Endothelial cell (in vitro differentiated cells): ENCODE results near the gene TXNDC15. TPM values are rescaled to one million over a fixed set of nuclear protein-coding genes. Genes with fewer than 3 reads are reported as not detected.

Experiments
- DNase-seq: peaks from one replicate; pipeline ENCODE4 v3.0.0; 2021; ENCODE audit warnings: low spot score
- H3K27ac Mint-ChIP-seq: one replicate; pipeline ENCODE4 v1.8.0; 2021; ENCODE audit warnings: mixed read lengths, inconsistent platforms; ENCODE audit not compliant: unreplicated experiment
- H3K27me3 Mint-ChIP-seq: one replicate; pipeline ENCODE4 v1.8.0; 2021; ENCODE audit warnings: mild to moderate bottlenecking, moderate library complexity, mixed read lengths, inconsistent platforms; ENCODE audit not compliant: unreplicated experiment
- H3K36me3 Mint-ChIP-seq: one replicate; pipeline ENCODE4 v1.8.0; 2021; ENCODE audit warnings: mild to moderate bottlenecking, low read depth, mixed read lengths, inconsistent platforms; ENCODE audit not compliant: unreplicated experiment
- H3K4me1 Mint-ChIP-seq: one replicate; pipeline ENCODE4 v1.8.0; 2021; ENCODE audit warnings: mild to moderate bottlenecking, mixed read lengths, inconsistent platforms; ENCODE audit not compliant: unreplicated experiment
- H3K4me3 Mint-ChIP-seq: one replicate; pipeline ENCODE4 v1.8.0; 2021; ENCODE audit warnings: mild to moderate bottlenecking, mixed read lengths, inconsistent platforms; ENCODE audit not compliant: unreplicated experiment
- H3K9me3 Mint-ChIP-seq: one replicate; pipeline ENCODE4 v1.8.0; 2021; ENCODE audit warnings: mixed read lengths, inconsistent platforms; ENCODE audit not compliant: unreplicated experiment
- long read RNA-seq: library from polyadenylated mRNA; unstranded; transcript quantifications from one replicate; pipeline ENCODE4 v2.0.0, GENCODE V29; 2020; ENCODE audit not compliant: unreplicated experiment
- total RNA-seq: library from RNA; stranded (reverse); fragmentation: NEBNext Ultra II Directional; extraction: Animal tissue kit (Norgen Biotek cat#: 25700); gene quantifications from one replicate; pipeline ENCODE4 v1.2.1, GENCODE V29; 2021; ENCODE audit not compliant: unreplicated experiment
- TF ChIP-seq, protein P1 (sequence below): fragments of 200-600 bp; sonication (generic); IDR thresholded peaks from one replicate; pipeline ENCODE4 v1.5.0; 2021; ENCODE audit warnings: antibody characterized with exemption; ENCODE audit not compliant: unreplicated experiment

The TXNDC15 gene, protein sequence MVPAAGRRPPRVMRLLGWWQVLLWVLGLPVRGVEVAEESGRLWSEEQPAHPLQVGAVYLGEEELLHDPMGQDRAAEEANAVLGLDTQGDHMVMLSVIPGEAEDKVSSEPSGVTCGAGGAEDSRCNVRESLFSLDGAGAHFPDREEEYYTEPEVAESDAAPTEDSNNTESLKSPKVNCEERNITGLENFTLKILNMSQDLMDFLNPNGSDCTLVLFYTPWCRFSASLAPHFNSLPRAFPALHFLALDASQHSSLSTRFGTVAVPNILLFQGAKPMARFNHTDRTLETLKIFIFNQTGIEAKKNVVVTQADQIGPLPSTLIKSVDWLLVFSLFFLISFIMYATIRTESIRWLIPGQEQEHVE
- total RNA-seq, result 40.5 TPM
- long read RNA-seq, transcript TXNDC15-201 (5 exons, 3,548 nt), result major isoform, 13 of 18 reads
- long read RNA-seq, partial matches to known transcripts, result 0 of 18 reads
- long read RNA-seq, other reads (novel, unspliced or antisense), result 5 of 18 reads

DNA sequence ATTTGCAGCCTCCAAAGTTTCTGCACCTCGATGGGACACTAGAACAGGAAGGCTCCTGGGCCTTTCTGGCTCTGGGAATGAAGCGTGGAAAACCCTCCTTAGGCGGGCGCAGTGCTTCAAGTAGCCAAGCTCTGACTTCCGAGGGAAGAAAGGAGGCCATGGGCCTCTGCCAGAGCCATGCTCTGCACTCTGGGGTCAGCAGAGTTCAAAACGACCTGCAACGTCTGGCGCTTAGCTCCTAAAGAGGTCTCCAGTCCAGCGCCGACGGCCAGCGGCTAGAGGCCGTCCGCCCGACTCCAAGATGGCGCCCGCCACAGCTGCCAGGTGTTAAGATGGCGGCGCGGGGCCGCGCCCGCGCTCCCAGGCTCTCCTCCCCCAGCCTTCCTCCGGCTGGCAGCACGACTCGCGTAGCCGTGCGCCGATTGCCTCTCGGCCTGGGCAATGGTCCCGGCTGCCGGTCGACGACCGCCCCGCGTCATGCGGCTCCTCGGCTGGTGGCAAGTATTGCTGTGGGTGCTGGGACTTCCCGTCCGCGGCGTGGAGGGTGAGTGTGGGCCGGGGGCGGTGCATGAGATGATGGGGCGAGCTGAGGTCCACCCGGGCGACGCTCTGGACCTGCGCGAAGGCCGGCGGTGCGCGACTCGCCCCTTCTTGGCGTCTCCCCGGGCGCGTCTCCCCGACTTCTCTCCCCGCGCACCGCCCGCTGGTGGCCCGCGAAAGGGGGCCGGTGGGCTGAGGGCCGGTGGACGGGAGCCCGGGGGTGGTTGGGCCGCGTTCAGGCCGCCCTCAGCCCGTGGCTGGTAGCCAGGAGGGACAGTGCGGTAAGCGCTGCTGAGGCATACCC is at the start of gene TXNDC15:
TXNDC15 (plus strand) TSS at position 385 of the 844 bp plus-strand sequence; CDS start at position 442, 57 bp downstream.
- no peaks in the 10 kb centered on the region for H3K36me3 Mint-ChIP-seq
- peaks cover 12% of the 10 kb centered on the region for H3K4me1 Mint-ChIP-seq
- peak within 1 kb of the TSS; percentile 61 for H3K27ac Mint-ChIP-seq
- peaks cover 2% of the 10 kb centered on the region for H3K27me3 Mint-ChIP-seq
- H3K4me3 Mint-ChIP-seq, result peak within 1 kb of the TSS; percentile 93
- DNase-seq, result peak; percentile 85
- H3K9me3 Mint-ChIP-seq, result no peaks in the 10 kb centered on the region
- TF ChIP-seq, protein P1, sequence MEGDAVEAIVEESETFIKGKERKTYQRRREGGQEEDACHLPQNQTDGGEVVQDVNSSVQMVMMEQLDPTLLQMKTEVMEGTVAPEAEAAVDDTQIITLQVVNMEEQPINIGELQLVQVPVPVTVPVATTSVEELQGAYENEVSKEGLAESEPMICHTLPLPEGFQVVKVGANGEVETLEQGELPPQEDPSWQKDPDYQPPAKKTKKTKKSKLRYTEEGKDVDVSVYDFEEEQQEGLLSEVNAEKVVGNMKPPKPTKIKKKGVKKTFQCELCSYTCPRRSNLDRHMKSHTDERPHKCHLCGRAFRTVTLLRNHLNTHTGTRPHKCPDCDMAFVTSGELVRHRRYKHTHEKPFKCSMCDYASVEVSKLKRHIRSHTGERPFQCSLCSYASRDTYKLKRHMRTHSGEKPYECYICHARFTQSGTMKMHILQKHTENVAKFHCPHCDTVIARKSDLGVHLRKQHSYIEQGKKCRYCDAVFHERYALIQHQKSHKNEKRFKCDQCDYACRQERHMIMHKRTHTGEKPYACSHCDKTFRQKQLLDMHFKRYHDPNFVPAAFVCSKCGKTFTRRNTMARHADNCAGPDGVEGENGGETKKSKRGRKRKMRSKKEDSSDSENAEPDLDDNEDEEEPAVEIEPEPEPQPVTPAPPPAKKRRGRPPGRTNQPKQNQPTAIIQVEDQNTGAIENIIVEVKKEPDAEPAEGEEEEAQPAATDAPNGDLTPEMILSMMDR, result no peak

DNA sequence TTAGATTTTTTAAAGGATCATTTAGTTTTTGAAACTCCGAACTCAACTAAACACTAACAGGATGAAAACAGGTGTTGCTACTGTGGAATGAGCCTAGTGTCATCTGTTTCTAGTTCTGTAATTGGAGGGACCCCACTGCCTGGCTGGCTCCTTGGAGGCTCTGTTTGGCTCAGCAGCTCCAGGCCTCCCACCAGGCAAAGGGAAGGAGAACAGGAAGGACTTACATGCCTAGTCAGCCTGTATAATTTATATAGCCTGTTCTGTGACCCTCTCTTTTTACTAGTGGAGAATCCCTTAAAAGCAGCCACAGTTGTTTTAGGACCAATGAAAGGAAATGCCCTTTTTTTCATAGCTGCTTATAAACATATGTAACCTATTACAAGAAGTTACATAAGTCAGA is 49.5 kb upstream of the TXNDC15 start:
- peaks cover 4% of the 10 kb centered on the region for H3K36me3 Mint-ChIP-seq
- DNase-seq, result no peak

DNA sequence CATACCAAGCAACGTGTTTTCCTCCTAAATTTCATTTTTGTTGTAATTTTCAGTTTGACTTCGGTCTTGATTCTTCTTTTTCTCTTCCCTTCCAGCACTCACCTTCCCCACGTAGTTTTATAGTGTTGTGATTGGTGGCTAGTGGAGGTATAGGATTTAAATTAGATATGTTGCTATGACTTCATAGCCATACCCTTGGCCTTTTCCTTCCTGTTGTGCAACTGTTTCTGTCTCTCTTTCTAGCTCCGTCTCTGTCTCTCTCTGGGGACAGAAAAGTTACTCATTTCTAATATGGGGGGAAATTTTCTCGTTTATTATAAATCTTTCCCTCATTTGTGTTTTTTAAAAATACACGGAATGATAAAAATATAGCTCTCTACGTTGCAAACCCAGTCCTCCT is 49.0 kb upstream of the TXNDC15 start:
- H3K9me3 Mint-ChIP-seq, result no peaks in the 10 kb centered on the region
- H3K4me3 Mint-ChIP-seq, result no peak overlapping the region
- H3K36me3 Mint-ChIP-seq, result peaks cover 4% of the 10 kb centered on the region
- TF ChIP-seq, protein P1, result no peak
- no peak for DNase-seq
- no peaks in the 10 kb centered on the region for H3K4me1 Mint-ChIP-seq
- H3K27me3 Mint-ChIP-seq, result no peaks in the 10 kb centered on the region
- H3K27ac Mint-ChIP-seq, result peak overlapping the region; percentile 10

More for the DNA sequence above, 49.5 kb upstream of the TXNDC15 start:
- TF ChIP-seq, protein P1, result no peak
- Mint-ChIP-seq H3K27me3 (no peaks in the 10 kb centered on the region), H3K4me1 (no peaks in the 10 kb centered on the region), H3K27ac (no peak overlapping the region), H3K9me3 (no peaks in the 10 kb centered on the region), H3K4me3 (no peak overlapping the region)

DNA sequence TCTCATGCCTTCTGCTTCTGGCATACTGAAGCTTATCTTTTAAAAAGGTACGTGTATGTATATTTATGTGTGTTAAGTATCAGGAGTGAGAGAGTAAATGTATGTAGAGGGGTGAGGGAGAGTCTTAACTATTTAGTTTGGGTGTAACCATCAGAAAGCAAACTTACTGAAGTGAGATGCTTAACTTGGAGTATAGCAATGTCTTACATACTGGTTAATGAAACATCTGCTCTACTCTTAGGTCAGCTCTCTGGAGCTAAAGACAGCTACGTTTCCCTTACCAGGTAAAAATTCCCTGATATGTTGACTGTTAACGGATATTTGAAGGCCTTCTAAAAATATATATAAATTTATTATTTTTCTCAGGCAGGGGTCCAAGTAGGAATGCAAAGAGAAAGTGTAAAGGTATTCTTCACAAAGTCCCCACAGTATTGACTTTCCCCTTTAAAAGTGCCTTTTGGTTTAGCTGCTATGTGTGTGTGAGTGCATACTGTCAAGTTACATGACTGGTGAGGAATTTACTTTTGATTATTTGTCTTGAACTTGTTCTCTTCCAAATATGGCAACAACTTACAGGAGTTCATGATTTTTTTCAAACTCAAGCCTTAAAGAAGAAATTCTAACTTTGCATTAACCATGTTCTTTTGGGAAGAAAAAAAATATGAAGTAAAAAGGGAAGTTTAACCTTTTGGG is 40.7 kb upstream of the TXNDC15 start:
- Mint-ChIP-seq H3K9me3 (no peaks in the 10 kb centered on the region), H3K27me3 (no peaks in the 10 kb centered on the region), H3K36me3 (peaks cover 3% of the 10 kb centered on the region), H3K27ac (no peak overlapping the region), H3K4me1 (no peaks in the 10 kb centered on the region), H3K4me3 (no peak overlapping the region)
- DNase-seq, result no peak
- TF ChIP-seq, protein P1, result no peak
